Endodermal cell (in vitro differentiated cells): ENCODE results near the gene HHATL. TPM values are rescaled to one million over a fixed set of nuclear protein-coding genes. Genes with fewer than 3 reads are reported as not detected.

ENCODE experiments used
- DNase-seq: peaks from one replicate; pipeline ENCODE4 v3.0.0-alpha.2; 2017
- H3K27ac ChIP-seq: 2 replicates; pipeline ENCODE4 v1.5.1; 2013; ENCODE audit warnings: mild to moderate bottlenecking, low read depth, low read length, moderate library complexity
- H3K27me3 ChIP-seq: 2 replicates; pipeline ENCODE4 v1.6.1; 2013; ENCODE audit warnings: mild to moderate bottlenecking, low read length, moderate library complexity; ENCODE audit not compliant: insufficient read depth, control insufficient read depth, poor library complexity, severe bottlenecking
- H3K36me3 ChIP-seq: 2 replicates; pipeline ENCODE4 v1.7.0; 2013; ENCODE audit warnings: mild to moderate bottlenecking, low read length, moderate library complexity; ENCODE audit not compliant: control insufficient read depth, insufficient read depth
- H3K4me1 ChIP-seq: one replicate; pipeline ENCODE4 v1.7.0; 2013; ENCODE audit warnings: low read length; ENCODE audit not compliant: control insufficient read depth, insufficient read depth
- H3K4me3 ChIP-seq: 2 replicates; pipeline ENCODE4 v1.5.1; 2013; ENCODE audit warnings: mild to moderate bottlenecking, low read length, moderate library complexity
- H3K9ac ChIP-seq: 2 replicates; pipeline ENCODE4 v1.6.1; 2013; ENCODE audit warnings: mild to moderate bottlenecking, low read length, moderate library complexity; ENCODE audit not compliant: poor library complexity, severe bottlenecking; ENCODE audit errors: extremely low read depth
- H3K9me3 ChIP-seq: 2 replicates; pipeline ENCODE4 v1.6.1; 2013; ENCODE audit warnings: mild to moderate bottlenecking, low read length, moderate library complexity; ENCODE audit not compliant: control insufficient read depth
- H3K27ac Mint-ChIP-seq: 2 replicates; pipeline ENCODE4 v1.8.0; 2020; ENCODE audit warnings: mixed read lengths
- H3K27me3 Mint-ChIP-seq: 2 replicates; pipeline ENCODE4 v1.8.0; 2021; ENCODE audit warnings: mild to moderate bottlenecking, mixed read lengths; ENCODE audit not compliant: insufficient read depth
- H3K36me3 Mint-ChIP-seq: 2 replicates; pipeline ENCODE4 v1.8.0; 2020; ENCODE audit warnings: low read depth, mixed read lengths
- H3K4me1 Mint-ChIP-seq: 2 replicates; pipeline ENCODE4 v1.8.0; 2020; ENCODE audit warnings: mixed read lengths
- H3K4me3 Mint-ChIP-seq: 2 replicates; pipeline ENCODE4 v1.8.0; 2020; ENCODE audit warnings: mild to moderate bottlenecking, moderate library complexity, mixed read lengths
- H3K9me3 Mint-ChIP-seq: 2 replicates; pipeline ENCODE4 v1.8.0; 2020; ENCODE audit warnings: mild to moderate bottlenecking, mixed read lengths
- WGBS, 2 experiments: methylation state at CpG; one replicate each; pipeline versions ENCODE4 v1.1.5 to v1.1.7; 2013; ENCODE audit warnings: missing lambda C conversion rate in 2 of 2, mixed read lengths in 1 of 2; ENCODE audit not compliant: insufficient coverage in 1 of 2, insufficient read length in 1 of 2; 5-methylcytosine and 5-hydroxymethylcytosine counted together
- total RNA-seq, 2 donors: library from RNA; stranded (reverse); fragmentation: NEBNext Ultra II Directional in 1 of 2; extraction: Animal tissue kit (Norgen Biotek cat#: 25700) in 1 of 2; gene quantifications; 2 replicates in 1 of 2; 3 replicates in 1 of 2; pipeline ENCODE4 v1.2.1, GENCODE V29; 2021
- TF ChIP-seq, protein P1 (sequence below): fragments of 200-600 bp; sonication (generic); conservative IDR thresholded peaks from 2 replicates; pipeline ENCODE4 v1.5.0; 2021; ENCODE audit warnings: antibody characterized with exemption, mild to moderate bottlenecking

The HHATL gene
- total RNA-seq, 2 donors from 2014 or later, result not detected

DNA sequence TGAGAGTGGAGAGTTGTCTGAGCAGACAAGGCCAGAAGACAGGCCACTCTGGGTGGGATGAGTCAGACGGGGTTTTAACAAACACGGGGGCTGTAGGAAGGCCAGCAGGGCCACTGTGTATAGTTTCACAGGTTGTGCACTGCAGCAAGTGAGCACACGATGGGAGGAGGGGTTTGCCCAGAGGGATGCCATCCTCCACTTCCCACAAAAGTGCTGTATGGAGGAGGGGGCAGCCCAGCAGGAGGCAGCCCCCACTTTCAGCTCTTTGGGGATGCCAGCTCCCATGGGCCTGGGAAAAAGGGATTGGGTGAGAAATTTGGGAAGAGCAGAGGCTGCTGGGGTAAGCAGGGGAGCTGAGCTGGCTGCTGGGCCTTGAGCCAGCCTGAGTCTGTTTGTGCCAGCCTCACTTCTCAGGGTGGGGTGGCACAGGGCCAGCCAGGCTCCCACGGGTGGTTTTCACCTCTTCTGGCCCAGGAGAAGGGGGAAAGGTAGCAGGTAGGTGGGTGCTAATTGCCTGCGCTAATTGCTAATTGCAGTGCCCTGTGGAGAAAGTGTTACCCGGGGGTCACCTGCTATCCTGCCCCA lies 42.4 kb downstream of the HHATL start:
- DNase-seq, result no peak
- no peaks in the 10 kb centered on the region for H3K4me1 ChIP-seq
- no peak overlapping the region for H3K27ac ChIP-seq
- H3K27me3 ChIP-seq, result no peaks in the 10 kb centered on the region
- 75 to 86% methylated on average over 1 to 6 of the region's 6 CpGs for WGBS, 2 experiments
- no peak overlapping the region for H3K4me3 Mint-ChIP-seq
- H3K9me3 ChIP-seq, result no peaks in the 10 kb centered on the region
- H3K4me3 ChIP-seq, result no peak overlapping the region
- no peaks in the 10 kb centered on the region for H3K36me3 Mint-ChIP-seq
- no peaks in the 10 kb centered on the region for H3K27me3 Mint-ChIP-seq
- no peaks in the 10 kb centered on the region for H3K9me3 Mint-ChIP-seq
- H3K27ac Mint-ChIP-seq, result no peak overlapping the region
- peaks cover 7% of the 10 kb centered on the region for H3K4me1 Mint-ChIP-seq
- TF ChIP-seq, protein P1, sequence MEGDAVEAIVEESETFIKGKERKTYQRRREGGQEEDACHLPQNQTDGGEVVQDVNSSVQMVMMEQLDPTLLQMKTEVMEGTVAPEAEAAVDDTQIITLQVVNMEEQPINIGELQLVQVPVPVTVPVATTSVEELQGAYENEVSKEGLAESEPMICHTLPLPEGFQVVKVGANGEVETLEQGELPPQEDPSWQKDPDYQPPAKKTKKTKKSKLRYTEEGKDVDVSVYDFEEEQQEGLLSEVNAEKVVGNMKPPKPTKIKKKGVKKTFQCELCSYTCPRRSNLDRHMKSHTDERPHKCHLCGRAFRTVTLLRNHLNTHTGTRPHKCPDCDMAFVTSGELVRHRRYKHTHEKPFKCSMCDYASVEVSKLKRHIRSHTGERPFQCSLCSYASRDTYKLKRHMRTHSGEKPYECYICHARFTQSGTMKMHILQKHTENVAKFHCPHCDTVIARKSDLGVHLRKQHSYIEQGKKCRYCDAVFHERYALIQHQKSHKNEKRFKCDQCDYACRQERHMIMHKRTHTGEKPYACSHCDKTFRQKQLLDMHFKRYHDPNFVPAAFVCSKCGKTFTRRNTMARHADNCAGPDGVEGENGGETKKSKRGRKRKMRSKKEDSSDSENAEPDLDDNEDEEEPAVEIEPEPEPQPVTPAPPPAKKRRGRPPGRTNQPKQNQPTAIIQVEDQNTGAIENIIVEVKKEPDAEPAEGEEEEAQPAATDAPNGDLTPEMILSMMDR, result no peak
- no peaks in the 10 kb centered on the region for H3K36me3 ChIP-seq
- no peak overlapping the region for H3K9ac ChIP-seq

- Mint-ChIP-seq H3K4me3 (no peak overlapping the region), H3K4me1 (peaks cover 7% of the 10 kb centered on the region), H3K27me3 (no peaks in the 10 kb centered on the region), H3K36me3 (no peaks in the 10 kb centered on the region), H3K27ac (no peak overlapping the region), H3K9me3 (no peaks in the 10 kb centered on the region)
- H3K9ac ChIP-seq, result no peak overlapping the region
- TF ChIP-seq, protein P1, result no peak
- no peaks in the 10 kb centered on the region for H3K9me3 ChIP-seq
- H3K27me3 ChIP-seq, result no peaks in the 10 kb centered on the region
- DNase-seq, result no peak
- 92 to 96% methylated on average over 17 to 25 of the region's 25 CpGs for WGBS, 2 experiments
- H3K27ac ChIP-seq, result no peak overlapping the region
- no peaks in the 10 kb centered on the region for H3K36me3 ChIP-seq
- H3K4me3 ChIP-seq, result no peak overlapping the region
- no peaks in the 10 kb centered on the region for H3K4me1 ChIP-seq
These were observed 43.0 kb downstream of the HHATL start for GRCh38 chr3:42659451-42660130.

DNA sequence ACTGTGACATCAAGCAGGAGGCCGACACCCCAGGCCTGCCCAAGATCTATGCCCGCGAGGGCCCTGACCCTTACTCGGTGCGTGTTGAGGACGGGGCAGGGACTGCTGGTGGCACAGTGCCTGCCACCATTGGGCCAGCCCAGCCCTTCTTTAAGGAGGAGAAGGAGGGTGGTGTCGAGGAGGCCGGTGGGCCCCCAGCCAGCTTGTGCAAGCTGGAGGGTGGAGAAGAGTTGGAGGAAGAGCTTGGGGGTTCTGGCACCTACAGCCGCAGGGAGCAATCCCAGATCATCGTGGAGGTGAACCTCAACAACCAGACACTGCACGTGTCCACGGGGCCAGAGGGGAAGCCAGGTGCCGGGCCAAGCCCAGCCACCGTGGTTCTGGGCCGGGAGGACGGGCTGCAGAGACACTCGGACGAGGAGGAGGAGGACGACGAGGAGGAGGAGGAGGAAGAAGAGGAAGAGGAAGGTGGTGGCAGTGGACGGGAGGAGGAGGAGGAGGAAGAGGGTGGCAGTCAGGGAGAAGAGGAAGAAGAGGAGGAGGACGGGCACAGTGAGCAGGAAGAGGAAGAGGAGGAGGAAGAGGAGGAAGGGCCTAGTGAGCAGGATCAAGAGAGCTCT lies 43.7 kb downstream of the HHATL start:
- Histone ChIP-seq H3K4me1 (no peaks in the 10 kb centered on the region), H3K27me3 (no peaks in the 10 kb centered on the region), H3K9me3 (no peaks in the 10 kb centered on the region), H3K27ac (no peak overlapping the region), H3K4me3 (no peak overlapping the region), H3K9ac (no peak overlapping the region), H3K36me3 (no peaks in the 10 kb centered on the region)
- Mint-ChIP-seq H3K4me1 (peaks cover 7% of the 10 kb centered on the region), H3K36me3 (no peaks in the 10 kb centered on the region), H3K27me3 (no peaks in the 10 kb centered on the region), H3K9me3 (no peaks in the 10 kb centered on the region), H3K4me3 (no peak overlapping the region), H3K27ac (no peak overlapping the region)
- no peak for DNase-seq
- 93% methylated on average over 19 to 22 of the region's 22 CpGs for WGBS, 2 experiments
- TF ChIP-seq, protein P1, result no peak
